ENCODE data around the gene DLG2. TPM values are rescaled to one million over a fixed set of nuclear protein-coding genes. Genes with fewer than 3 reads are reported as not detected.

DLG2 gene
- total and polyA plus RNA-seq, 2 donors (not counting 3 experiments of a cell fraction or from before 2014, with no cell fraction given) = 0.15 to 1.1 TPM

DNA sequence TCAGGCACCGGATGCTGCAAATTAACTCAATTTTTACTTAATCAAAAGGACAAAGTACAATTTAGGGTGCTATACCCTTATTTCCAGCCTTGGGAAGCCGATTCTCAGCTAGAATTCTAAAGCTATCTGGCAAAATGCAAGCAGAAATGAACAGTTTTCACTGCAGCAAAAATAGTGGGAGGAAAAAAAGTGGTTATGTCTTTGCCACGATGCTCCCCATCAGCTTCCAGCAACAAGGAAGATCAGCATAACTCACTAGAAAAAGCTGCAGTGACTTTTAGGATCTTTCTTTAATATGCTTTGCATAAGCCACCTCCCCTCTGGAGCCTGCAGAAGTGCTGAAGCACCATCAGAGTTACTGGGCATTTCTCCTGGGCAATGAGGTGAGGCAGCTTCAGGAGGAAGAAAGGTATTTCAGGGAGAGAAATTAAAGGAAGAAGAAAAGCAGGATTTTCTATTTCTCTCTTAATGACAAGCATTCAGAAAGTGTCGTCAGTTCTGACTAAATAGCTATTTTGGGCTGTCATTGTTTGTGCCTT lies 702.9 kb downstream of the DLG2 start:
- H3K4me2 ChIP-seq (ENCODE audit: insufficient read depth, low read length) = no peak overlapping the region
- no peak overlapping the region for H2AFZ ChIP-seq (ENCODE audit: low read depth, low read length)
- H3K4me3 ChIP-seq (replicated peaks in 1 of 3; ENCODE audit: insufficient read depth in 1 of 3, low read depth in 1 of 3, low read length in 3 of 3) = no peak overlapping the region
- DNase-seq (ENCODE audit: low read depth, low spot score) = no peak
- no peaks in the 10 kb centered on the region for H3K79me2 ChIP-seq (ENCODE audit: control insufficient read depth, insufficient read depth, low read length)
- no peaks in the 10 kb centered on the region for H3K4me1 ChIP-seq (ENCODE audit: control insufficient read depth, extremely low read depth, insufficient read depth, low read length)
- no peaks in the 10 kb centered on the region for H4K20me1 ChIP-seq (replicated peaks; ENCODE audit: control insufficient read depth, extremely low read depth, insufficient read depth, low read length)
- H3K27me3 ChIP-seq (ENCODE audit: control insufficient read depth in 2 of 2, insufficient read depth in 2 of 2, low read length in 2 of 2) = no peaks in the 10 kb centered on the region
- BruUV-seq (replicated peaks) = no TSS peak
- POLR2A ChIA-PET = no interaction called here
- H3K27ac ChIP-seq (ENCODE audit: insufficient read depth, low read depth, low read length) = no peak overlapping the region
- dilution Hi-C loops (cut with MboI; ENCODE audit: extremely low pct_ligation_motif_present, low sequenced_read_pairs) = no loop called here
- no peak for FAIRE-seq
- H3K9ac ChIP-seq (replicated peaks; ENCODE audit: extremely low read depth, insufficient read depth, low read length) = no peak overlapping the region
- peaks cover 4% of the 10 kb centered on the region for H3K9me3 ChIP-seq (replicated peaks; ENCODE audit: control insufficient read depth, insufficient read depth, low read length)
- TF ChIP-seq, protein P1, sequence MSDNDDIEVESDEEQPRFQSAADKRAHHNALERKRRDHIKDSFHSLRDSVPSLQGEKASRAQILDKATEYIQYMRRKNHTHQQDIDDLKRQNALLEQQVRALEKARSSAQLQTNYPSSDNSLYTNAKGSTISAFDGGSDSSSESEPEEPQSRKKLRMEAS (IDR thresholded peaks at IDR 0.05; ENCODE audit: insufficient read depth, insufficient read length) = no peak
- TF ChIP-seq POLR2A (IDR thresholded peaks at IDR 0.05; ENCODE audit: low read depth, low read length) = no peak
- TF ChIP-seq POLR2AphosphoS5 (IDR thresholded peaks at IDR 0.05; ENCODE audit: insufficient read depth, low read depth, low read length) = no peak
- TF ChIP-seq, protein P2, sequence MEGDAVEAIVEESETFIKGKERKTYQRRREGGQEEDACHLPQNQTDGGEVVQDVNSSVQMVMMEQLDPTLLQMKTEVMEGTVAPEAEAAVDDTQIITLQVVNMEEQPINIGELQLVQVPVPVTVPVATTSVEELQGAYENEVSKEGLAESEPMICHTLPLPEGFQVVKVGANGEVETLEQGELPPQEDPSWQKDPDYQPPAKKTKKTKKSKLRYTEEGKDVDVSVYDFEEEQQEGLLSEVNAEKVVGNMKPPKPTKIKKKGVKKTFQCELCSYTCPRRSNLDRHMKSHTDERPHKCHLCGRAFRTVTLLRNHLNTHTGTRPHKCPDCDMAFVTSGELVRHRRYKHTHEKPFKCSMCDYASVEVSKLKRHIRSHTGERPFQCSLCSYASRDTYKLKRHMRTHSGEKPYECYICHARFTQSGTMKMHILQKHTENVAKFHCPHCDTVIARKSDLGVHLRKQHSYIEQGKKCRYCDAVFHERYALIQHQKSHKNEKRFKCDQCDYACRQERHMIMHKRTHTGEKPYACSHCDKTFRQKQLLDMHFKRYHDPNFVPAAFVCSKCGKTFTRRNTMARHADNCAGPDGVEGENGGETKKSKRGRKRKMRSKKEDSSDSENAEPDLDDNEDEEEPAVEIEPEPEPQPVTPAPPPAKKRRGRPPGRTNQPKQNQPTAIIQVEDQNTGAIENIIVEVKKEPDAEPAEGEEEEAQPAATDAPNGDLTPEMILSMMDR (IDR thresholded peaks at IDR 0.05; ENCODE audit: extremely low read depth in 1 of 2, insufficient read depth in 1 of 2, low read depth in 1 of 2, low read length in 2 of 2) = no peak
- TF ChIP-seq GATA2 (IDR thresholded peaks at IDR 0.05; ENCODE audit: insufficient read depth, insufficient read length, low read depth, low read length) = no peak
- TF ChIP-seq JUN (IDR thresholded peaks at IDR 0.05; ENCODE audit: borderline replicate concordance, insufficient read depth, insufficient read length, low read depth) = no peak
- no peak for TF ChIP-seq EZH2 (IDR thresholded peaks at IDR 0.05; ENCODE audit: borderline replicate concordance, low read depth, low read length, severe bottlenecking)
- no peak for TF ChIP-seq MYC (IDR thresholded peaks at IDR 0.05; ENCODE audit: low read depth, low read length)
- no peak for TF ChIP-seq FOS (IDR thresholded peaks at IDR 0.05; ENCODE audit: borderline replicate concordance, insufficient read depth, low read length)
- H3K9me1 ChIP-seq (replicated peaks; ENCODE audit: control insufficient read depth, extremely low read depth, insufficient read depth, low read length) = no peaks in the 10 kb centered on the region
- no peaks in the 10 kb centered on the region for H3K36me3 ChIP-seq (ENCODE audit: control insufficient read depth in 2 of 2, extremely low read depth in 1 of 2, insufficient read depth in 2 of 2, low read length in 2 of 2)
- CTCF ChIA-PET = no interaction called here
- intact Hi-C loops (cut with micrococcal nuclease) = no loop called here
